Vagina (tissue), 2 donors: ENCODE results near the gene RNF31. TPM values are rescaled to one million over a fixed set of nuclear protein-coding genes. Genes with fewer than 3 reads are reported as not detected.

Experiments
- DNase-seq, 2 donors: peaks; one replicate each; pipeline ENCODE4 v3.0.0-alpha.2; 2017; ENCODE audit errors: extremely low spot score in 2 of 2
- H3K27ac ChIP-seq: fragments of 200-600 bp; sonication (generic); one replicate; pipeline ENCODE4 v1.5.1; 2019
- H3K27me3 ChIP-seq: fragments of 200-600 bp; sonication (generic); one replicate; pipeline ENCODE4 v1.5.1; 2019
- H3K36me3 ChIP-seq, 2 donors: fragments of 200-600 bp; sonication (generic); one replicate each; pipeline ENCODE4 v1.5.1; 2017 to 2019
- H3K4me1 ChIP-seq: fragments of 200-600 bp; sonication (generic); one replicate; pipeline ENCODE4 v1.5.1; 2019
- H3K4me3 ChIP-seq, 2 donors: fragments of 200-600 bp; sonication (generic); 1 replicate in 1 of 2; 2 replicates in 1 of 2; pipeline ENCODE4 v1.5.1; 2016 to 2019
- H3K9me3 ChIP-seq: fragments of 200-600 bp; sonication (generic); one replicate; pipeline ENCODE4 v1.5.1; 2019
- POLR2A ChIP-seq, 2 donors: fragments of 450-650 bp; IDR thresholded peaks; one replicate each; pipeline ENCODE4 v1.6.1; 2017; ENCODE audit warnings: antibody characterized with exemption in 2 of 2, mild to moderate bottlenecking in 2 of 2, moderate library complexity in 2 of 2
- POLR2AphosphoS5 ChIP-seq, 2 donors: sonication (generic); formaldehyde crosslinking; IDR thresholded peaks; one replicate each; pipeline ENCODE4 v1.9.0; 2017; ENCODE audit warnings: antibody characterized with exemption in 2 of 2, mild to moderate bottlenecking in 2 of 2, low read depth in 1 of 2; ENCODE audit not compliant: insufficient read depth in 1 of 2
- intact Hi-C: fragments of 100-400 bp; cut with DNase I; formaldehyde crosslinking; loops from one replicate; pipeline ENCODE4 v1.15.1; 2023
- microRNA-seq: library from miRNA; unstranded; fragments of <30 nt; microRNA quantifications from one replicate; pipeline ENCODE4, GENCODE V29; 2017; ENCODE audit warnings: borderline number of aligned reads, borderline replicate concordance
- small RNA-seq: library from RNA; depleted of rRNA; stranded (forward); fragments of <200 nt; gene quantifications from one replicate; pipeline ENCODE3, GENCODE V24; 2016
- total RNA-seq: library from RNA; depleted of rRNA; stranded (reverse); fragments of >200 nt; gene quantifications from one replicate; pipeline ENCODE4 v1.2.3, GENCODE V29; 2016
- TF ChIP-seq, protein P1 (sequence below), 3 experiments: fragments of 450-650 bp in 2 of 3; fragments of 200-600 bp in 1 of 3; sonication (generic) in 1 of 3; IDR thresholded peaks; one replicate each; pipeline ENCODE4 v1.5.1; 2017 to 2019; ENCODE audit warnings: antibody characterized with exemption in 3 of 3, mild to moderate bottlenecking in 2 of 3, moderate library complexity in 2 of 3

The RNF31 gene
- total RNA-seq, 1 donor from 2014 or later: 87.9 TPM

DNA sequence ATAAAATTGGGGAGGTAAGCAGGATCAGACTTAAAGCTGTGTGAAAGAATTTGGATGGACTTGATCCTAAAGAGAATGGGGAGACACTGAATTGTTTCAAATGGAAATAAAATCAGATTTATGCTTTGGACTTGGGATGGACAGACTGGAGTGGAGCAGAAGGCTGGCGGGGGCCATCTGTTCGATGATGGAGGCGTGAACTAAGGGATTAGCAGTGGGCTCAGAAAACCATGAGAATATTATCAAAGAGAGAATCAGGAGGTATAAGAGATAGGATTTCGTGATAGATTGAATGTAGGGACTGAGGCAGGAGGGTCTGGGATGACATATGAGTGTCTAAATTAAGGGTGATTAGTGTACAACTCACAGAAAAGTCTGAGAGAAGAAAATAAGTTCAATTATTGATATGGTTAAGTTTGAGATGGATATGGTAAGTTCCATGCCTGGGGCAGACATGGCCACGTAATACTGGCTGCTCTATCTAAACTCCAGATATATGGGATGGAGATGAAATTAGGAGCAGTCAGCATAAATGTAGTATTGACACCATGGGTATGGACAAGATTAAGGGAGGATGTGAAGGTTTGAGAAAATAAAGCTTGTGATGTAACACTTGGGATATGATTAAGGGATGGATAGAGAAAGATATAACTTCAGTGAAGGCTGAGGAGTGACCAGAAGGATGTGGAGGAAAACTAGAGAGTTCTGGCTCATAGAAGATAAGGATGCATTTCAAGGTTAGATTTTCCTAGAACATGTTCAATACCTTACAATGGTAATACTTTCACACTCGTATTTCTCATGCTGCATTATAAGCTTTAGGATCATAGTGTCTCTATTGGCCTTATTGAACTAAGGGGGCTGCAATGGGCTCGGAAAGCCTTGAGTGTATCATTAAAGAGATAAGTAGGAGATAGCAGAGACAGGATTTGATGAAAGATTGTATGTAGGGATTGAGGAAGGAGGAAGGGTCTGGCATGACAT lies 57.2 kb downstream of the RNF31 start:
- peaks cover 4 to 18% of the 10 kb centered on the region in 2 donors for H3K36me3 ChIP-seq
- DNase-seq: no peak
- H3K4me1 ChIP-seq: no peaks in the 10 kb centered on the region
- TF ChIP-seq POLR2A (IDR thresholded peaks at IDR 0.05) (no peak), POLR2AphosphoS5 (IDR thresholded peaks at IDR 0.05; ENCODE audit: insufficient read depth in 1 of 2, low read depth in 1 of 2) (no peak)
- TF ChIP-seq, protein P1, sequence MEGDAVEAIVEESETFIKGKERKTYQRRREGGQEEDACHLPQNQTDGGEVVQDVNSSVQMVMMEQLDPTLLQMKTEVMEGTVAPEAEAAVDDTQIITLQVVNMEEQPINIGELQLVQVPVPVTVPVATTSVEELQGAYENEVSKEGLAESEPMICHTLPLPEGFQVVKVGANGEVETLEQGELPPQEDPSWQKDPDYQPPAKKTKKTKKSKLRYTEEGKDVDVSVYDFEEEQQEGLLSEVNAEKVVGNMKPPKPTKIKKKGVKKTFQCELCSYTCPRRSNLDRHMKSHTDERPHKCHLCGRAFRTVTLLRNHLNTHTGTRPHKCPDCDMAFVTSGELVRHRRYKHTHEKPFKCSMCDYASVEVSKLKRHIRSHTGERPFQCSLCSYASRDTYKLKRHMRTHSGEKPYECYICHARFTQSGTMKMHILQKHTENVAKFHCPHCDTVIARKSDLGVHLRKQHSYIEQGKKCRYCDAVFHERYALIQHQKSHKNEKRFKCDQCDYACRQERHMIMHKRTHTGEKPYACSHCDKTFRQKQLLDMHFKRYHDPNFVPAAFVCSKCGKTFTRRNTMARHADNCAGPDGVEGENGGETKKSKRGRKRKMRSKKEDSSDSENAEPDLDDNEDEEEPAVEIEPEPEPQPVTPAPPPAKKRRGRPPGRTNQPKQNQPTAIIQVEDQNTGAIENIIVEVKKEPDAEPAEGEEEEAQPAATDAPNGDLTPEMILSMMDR (IDR thresholded peaks at IDR 0.05): no peak
- no peak overlapping the region for H3K4me3 ChIP-seq
- intact Hi-C loops: no loop called here
- no peaks in the 10 kb centered on the region for H3K9me3 ChIP-seq
- H3K27ac ChIP-seq: no peak overlapping the region
- H3K27me3 ChIP-seq: no peaks in the 10 kb centered on the region

DNA sequence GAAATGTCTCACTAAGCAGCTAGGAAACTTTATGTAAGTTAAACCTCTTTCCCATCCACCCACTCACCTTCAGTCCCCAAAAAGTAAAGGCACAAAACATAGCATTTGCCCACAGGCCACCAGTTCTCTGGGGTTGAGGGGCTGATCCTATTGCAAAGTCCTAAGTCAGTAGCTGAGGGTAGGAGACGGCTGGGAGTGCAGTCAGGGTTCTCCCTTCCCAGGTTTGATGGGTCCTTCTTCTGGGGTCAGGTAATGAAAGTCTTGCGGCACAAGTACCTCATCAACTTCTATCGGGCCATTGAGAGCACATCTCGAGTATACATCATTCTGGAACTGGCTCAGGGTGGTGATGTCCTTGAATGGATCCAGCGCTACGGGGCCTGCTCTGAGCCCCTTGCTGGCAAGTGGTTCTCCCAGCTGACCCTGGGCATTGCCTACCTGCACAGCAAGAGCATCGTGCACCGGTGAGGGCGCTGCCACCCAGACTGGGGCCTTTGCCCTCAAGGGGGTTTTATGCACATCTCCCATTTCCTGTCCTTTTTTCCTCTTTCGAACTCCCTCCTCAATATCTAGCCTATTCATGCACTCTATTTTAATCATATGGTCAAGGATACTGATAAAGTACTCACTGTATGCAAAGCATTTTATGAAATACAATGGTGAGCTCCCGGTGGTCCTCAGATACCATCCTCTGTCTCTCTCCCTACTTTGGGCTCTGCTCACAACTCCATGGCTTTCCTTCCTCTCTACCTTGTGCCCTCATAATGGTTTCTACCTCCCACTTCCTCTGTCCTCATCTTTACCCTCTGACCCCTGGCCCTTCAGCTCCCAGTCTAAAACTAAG lies 59.2 kb downstream of the RNF31 start:
- TF ChIP-seq, protein P1 (IDR thresholded peaks at IDR 0.05): no peak
- TF ChIP-seq POLR2A (IDR thresholded peaks at IDR 0.05): no peak
- no peak for TF ChIP-seq POLR2AphosphoS5 (IDR thresholded peaks at IDR 0.05; ENCODE audit: insufficient read depth in 1 of 2, low read depth in 1 of 2)
- intact Hi-C loops: no loop called here
- Histone ChIP-seq H3K36me3 (peaks cover 4 to 28% of the 10 kb centered on the region in 2 donors), H3K27me3 (no peaks in the 10 kb centered on the region), H3K27ac (no peak overlapping the region), H3K9me3 (no peaks in the 10 kb centered on the region), H3K4me1 (peaks cover 10% of the 10 kb centered on the region), H3K4me3 (no peak overlapping the region)
- no peak for DNase-seq

DNA sequence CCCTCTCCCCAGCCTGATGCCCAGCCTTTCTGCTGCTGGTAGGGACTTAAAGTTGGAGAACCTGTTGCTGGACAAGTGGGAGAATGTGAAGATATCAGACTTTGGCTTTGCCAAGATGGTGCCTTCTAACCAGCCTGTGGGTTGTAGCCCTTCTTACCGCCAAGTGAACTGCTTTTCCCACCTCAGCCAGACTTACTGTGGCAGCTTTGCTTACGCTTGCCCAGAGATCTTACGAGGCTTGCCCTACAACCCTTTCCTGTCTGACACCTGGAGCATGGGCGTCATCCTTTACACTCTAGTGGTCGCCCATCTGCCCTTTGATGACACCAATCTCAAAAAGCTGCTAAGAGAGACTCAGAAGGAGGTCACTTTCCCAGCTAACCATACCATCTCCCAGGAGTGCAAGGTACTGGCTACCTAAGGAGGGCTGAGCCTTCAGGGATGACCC lies 59.8 kb downstream of the RNF31 start:
- intact Hi-C loops: no loop called here
- TF ChIP-seq, protein P1 (IDR thresholded peaks at IDR 0.05): no peak
- TF ChIP-seq POLR2AphosphoS5 (IDR thresholded peaks at IDR 0.05; ENCODE audit: insufficient read depth in 1 of 2, low read depth in 1 of 2) (no peak), POLR2A (IDR thresholded peaks at IDR 0.05) (no peak)
- no peak overlapping the region for H3K27ac ChIP-seq
- no peak overlapping the region for H3K4me3 ChIP-seq
- DNase-seq: no peak
- peaks cover 17% of the 10 kb centered on the region for H3K4me1 ChIP-seq
- no peaks in the 10 kb centered on the region for H3K9me3 ChIP-seq
- H3K27me3 ChIP-seq: no peaks in the 10 kb centered on the region
- peaks cover 4 to 26% of the 10 kb centered on the region in 2 donors for H3K36me3 ChIP-seq

DNA sequence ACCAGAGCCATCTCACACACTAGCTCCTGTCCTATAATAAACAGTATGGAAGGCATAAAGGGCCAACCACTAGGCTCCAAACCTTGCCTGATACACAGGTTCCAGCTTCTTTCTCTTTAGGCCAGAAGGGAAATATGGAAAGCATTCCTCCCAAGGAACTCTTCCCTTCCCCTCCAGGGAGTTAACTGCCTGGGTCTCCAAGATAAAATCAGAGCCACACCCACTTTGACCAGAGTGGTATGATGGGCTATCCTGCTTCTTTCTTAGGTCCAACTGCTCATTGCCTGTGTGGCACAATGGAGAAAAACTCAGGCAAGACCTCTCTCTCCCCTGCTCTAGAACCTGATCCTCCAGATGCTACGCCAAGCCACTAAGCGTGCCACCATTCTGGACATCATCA lies 60.3 kb downstream of the RNF31 start:
- H3K4me1 ChIP-seq: peaks cover 20% of the 10 kb centered on the region
- H3K4me3 ChIP-seq: no peak overlapping the region
- DNase-seq: no peak
- H3K27ac ChIP-seq: no peak overlapping the region
- no peaks in the 10 kb centered on the region for H3K27me3 ChIP-seq
- TF ChIP-seq POLR2A (IDR thresholded peaks at IDR 0.05) (no peak), POLR2AphosphoS5 (IDR thresholded peaks at IDR 0.05; ENCODE audit: insufficient read depth in 1 of 2, low read depth in 1 of 2) (no peak)
- TF ChIP-seq, protein P1 (IDR thresholded peaks at IDR 0.05): no peak
- intact Hi-C loops: no loop called here
- H3K36me3 ChIP-seq: peaks cover 4 to 26% of the 10 kb centered on the region in 2 donors
- no peaks in the 10 kb centered on the region for H3K9me3 ChIP-seq

Small RNA genes lying within 50 kb of the gene (microRNA-seq; reads per million reads assigned to microRNA genes)
- not detected for gene MIR7703

Small RNA genes lying within 50 kb of the gene (small RNA-seq; reads per million reads assigned to genes)
- gene AL136295.4: not detected
- gene CHMP4A: not detected
- not detected for gene IPO4
- not detected for gene IRF9
- 0.52 reads per million for gene RNA5SP383

Other genes with a start within 250 kb of the RNF31 start
- gene DHRS4, start 193.7 kb upstream of the RNF31 start, total RNA-seq: 21.4 TPM
- 16.7 TPM for gene DHRS4L2, start 158.6 kb upstream of the RNF31 start, total RNA-seq
- 1.2 TPM for gene CARMIL3, start 95.5 kb upstream of the RNF31 start, total RNA-seq
- not detected for gene CPNE6, start 75.9 kb upstream of the RNF31 start, total RNA-seq
- gene PCK2, start 53.2 kb upstream of the RNF31 start, total RNA-seq: 18.7 TPM
- 75.6 TPM for gene DCAF11, start 32.7 kb upstream of the RNF31 start, total RNA-seq
- gene NRL, start 32.5 kb upstream of the RNF31 start, total RNA-seq: 1.2 TPM
- not detected for gene FITM1, start 16.8 kb upstream of the RNF31 start, total RNA-seq
- 118 TPM for gene PSME1, start 11.3 kb upstream of the RNF31 start, total RNA-seq
- 23.8 TPM for gene EMC9, start 5.9 kb upstream of the RNF31 start, total RNA-seq
- gene PSME2, start 888 bp upstream of the RNF31 start, total RNA-seq: 131 TPM
- gene IRF9, start 13.8 kb downstream of the RNF31 start, total RNA-seq: 55.0 TPM
- 5.9 TPM for gene REC8, start 24.6 kb downstream of the RNF31 start, total RNA-seq
- 28.5 TPM for gene IPO4, start 41.3 kb downstream of the RNF31 start, total RNA-seq
- 37.3 TPM for gene TM9SF1, start 47.9 kb downstream of the RNF31 start, total RNA-seq
- gene TSSK4, start 58.2 kb downstream of the RNF31 start, total RNA-seq: 0.74 TPM
- 37.6 TPM for gene CHMP4A, start 66.0 kb downstream of the RNF31 start, total RNA-seq
- 32.7 TPM for gene MDP1, start 68.6 kb downstream of the RNF31 start, total RNA-seq
- gene NEDD8, start 84.9 kb downstream of the RNF31 start, total RNA-seq: 140 TPM
- 35.6 TPM for gene GMPR2, start 85.4 kb downstream of the RNF31 start, total RNA-seq
- gene TINF2, start 95.1 kb downstream of the RNF31 start, total RNA-seq: 64.1 TPM
- 269 TPM for gene TGM1, start 115.7 kb downstream of the RNF31 start, total RNA-seq
- gene RABGGTA, start 124.1 kb downstream of the RNF31 start, total RNA-seq: 43.5 TPM
- gene DHRS1, start 152.3 kb downstream of the RNF31 start, total RNA-seq: 84.2 TPM
- 13.8 TPM for gene NOP9, start 152.4 kb downstream of the RNF31 start, total RNA-seq
- gene CIDEB, start 160.5 kb downstream of the RNF31 start, total RNA-seq: 16.0 TPM
- 66.5 TPM for gene LTB4R2, start 162.6 kb downstream of the RNF31 start, total RNA-seq
- 35.1 TPM for gene LTB4R, start 164.0 kb downstream of the RNF31 start, total RNA-seq
- gene ADCY4, start 187.6 kb downstream of the RNF31 start, total RNA-seq: 32.7 TPM
- gene RIPK3, start 192.5 kb downstream of the RNF31 start, total RNA-seq: 10.1 TPM
- gene NFATC4, start 220.7 kb downstream of the RNF31 start, total RNA-seq: 47.9 TPM